ENCODE results near the gene DPF1.
"Not testable (repeated sequence)": the region's sequence is repeated elsewhere in the genome, so short reads cannot be mapped to it uniquely, and the experiment has no call there.

DPF1 gene

DNA sequence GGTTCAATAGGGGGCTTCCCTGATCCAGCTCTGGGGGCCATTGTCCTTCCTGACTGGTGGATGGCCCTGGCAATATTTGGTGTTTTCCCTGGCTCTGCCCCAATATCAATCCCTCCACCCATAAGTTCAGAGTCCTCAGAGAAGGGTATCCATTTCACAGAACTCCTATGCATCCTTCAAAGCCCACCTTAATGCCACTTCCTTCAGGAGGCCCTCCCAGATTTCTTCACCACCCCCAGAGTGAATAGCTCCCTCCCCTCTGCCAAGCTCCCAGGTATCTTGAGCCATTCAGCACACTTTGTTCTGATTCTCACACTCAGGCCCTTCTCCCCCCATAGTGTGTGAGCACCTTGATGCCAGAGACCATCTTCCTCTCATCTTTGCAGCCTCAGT lies 26.4 kb upstream of the DPF1 start:
- DNase-seq, result no peak

DNA sequence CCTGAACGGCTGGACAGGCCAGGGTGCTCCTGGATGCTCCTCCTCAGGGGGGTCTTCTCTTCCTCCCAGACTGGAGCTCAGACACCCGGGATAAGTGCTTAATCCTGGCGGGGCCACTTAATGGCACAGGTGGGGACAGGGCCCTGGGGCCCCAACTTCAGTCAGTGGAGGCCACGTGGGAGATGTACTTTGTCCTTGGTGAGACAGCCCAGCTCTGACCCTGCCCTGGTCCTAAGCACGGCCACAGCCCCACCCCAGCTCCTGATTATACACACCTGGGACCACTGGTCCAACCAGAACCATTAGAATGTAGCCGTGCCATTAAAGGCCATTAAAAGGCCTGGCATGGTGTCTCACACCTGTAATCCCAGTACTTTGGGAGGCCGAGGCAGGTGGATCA lies 24.4 kb upstream of the DPF1 start:
- no peak for DNase-seq

DNA sequence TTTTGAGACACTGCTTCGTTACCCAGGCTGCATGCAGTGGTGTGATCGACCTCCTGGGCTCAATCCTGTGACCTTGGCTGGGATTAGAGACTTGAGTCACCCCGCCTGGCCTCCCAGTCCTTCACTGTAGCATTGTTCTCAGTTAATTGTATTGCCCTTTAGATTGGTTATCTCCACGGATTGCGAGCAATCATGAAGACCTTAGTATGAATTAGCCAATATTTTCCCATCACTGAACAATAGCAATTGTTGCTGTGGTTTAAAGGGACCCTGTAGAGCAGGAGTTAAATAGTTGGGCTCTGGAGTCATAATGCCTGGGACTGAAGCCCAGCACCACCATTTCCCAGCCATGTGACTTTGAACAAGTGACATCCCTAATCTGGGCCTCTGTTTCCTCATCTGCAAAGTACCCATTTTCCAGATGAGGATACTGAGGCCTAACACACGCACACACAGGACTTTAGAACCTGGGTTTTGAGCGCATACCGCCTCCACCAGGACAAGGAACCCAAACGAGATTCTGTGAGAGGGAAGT lies 23.8 kb upstream of the DPF1 start:
- no peak for DNase-seq

DNA sequence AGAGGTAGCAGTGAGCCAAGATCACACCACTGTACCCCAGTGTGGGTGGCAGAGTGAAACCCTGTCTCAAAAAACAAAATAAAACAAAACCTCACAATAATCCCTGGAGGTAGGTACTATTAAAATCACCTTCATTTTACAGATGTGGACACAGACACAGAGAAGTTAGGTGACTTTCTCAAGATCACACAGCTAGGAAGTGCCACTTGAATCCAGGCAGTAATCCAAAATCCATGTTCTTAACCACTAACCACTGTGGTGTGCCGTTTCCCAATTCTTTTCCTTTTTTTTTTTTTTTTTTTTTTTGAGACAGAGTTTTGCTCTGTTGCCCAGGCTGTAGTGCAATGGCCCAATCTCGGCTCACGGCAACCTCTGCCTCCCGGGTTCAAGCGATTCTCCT lies 23.1 kb upstream of the DPF1 start:
- DNase-seq, result no peak

DNA sequence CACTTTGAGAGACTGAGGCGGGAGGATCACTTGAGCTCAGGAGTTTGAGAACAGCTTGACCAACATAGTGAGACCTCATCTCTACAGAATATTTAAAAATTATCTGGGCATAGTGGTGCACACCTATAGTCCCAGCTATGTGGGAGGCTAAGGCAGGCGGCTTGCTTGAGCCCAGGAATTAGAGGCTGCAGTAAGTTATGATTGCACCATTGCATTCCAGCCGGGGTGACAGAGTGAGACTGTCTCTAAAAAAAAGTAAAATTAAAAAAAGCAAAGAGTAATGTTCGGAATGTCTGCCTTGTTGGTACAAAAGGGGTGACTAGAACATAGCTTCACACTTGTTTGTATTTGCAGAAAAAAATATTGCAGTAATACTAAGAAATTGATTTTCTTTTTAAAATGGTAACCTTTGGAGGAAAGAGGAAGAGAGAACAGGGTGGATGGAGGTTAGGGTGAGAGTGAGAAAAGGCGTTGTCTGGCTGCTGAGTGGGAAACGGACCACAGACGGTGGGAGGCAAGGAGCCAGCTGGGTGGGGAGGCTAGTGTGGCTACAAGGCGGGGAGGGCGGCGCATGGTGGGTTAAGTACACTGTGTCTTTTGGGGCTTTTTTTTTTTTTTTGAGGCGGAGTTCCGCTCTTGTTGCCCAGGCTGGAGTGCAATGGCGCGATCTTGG lies 21.9 kb upstream of the DPF1 start:
- DNase-seq, result no peak

DNA sequence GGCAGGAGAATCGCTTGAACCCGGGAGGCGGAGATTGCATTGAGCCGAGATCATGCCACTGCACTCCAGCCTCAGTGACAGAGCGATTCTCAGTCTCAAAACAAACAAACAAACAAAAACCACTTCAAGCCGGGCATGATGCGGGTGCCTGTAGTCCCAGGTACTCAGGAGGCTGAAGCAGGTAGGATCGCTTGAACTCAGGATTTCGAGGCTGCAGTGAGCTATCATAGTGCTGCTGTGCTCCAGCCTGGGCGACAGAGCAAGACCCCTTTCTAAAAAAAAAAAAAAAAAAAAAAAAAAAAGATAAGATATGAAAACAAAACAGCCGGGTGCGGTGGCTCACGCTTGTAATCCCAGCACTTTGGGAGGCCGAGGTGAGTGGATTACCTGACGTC lies 19.3 kb upstream of the DPF1 start:
- DNase-seq, result no peak

DNA sequence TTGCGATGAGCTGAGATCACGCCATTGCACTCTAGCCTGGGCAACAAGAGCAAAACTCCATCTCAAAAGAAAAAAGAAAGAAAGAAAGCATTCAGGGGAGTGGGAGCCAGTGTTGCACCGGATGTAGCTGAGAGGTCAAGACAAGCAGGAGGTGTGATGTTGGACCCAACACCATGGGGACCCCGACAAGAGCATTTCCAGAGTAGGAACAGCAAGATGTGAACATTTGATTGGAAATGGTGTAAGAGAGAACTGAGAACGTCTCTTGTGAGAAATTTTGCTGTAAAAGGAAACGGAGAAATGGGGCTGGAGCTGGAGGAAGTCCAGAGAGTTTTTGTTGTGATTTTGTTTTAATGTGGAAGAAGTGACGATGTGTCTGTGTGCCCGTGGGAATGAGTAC lies 15.8 kb upstream of the DPF1 start:
- no peak for DNase-seq

DNA sequence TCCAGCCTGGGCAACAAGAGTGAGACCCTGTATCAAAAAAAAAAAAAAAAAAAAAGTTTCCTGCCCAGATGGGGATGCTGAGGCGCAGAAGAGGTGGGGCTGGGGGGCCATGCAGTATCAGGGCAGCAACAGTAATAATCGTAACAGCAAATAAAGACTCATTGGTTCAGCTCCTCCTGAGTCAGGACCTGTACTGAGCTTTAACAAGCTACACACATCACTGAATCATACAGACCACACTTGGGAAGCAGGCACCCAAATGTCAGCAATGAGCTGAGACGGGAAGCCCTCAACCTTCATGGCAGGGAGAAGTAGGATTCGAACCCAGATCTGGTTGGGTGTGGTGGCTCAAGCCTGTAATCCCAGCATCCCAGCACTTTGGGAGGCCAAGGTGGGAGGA lies 10.6 kb upstream of the DPF1 start:
- DNase-seq, result no peak

DNA sequence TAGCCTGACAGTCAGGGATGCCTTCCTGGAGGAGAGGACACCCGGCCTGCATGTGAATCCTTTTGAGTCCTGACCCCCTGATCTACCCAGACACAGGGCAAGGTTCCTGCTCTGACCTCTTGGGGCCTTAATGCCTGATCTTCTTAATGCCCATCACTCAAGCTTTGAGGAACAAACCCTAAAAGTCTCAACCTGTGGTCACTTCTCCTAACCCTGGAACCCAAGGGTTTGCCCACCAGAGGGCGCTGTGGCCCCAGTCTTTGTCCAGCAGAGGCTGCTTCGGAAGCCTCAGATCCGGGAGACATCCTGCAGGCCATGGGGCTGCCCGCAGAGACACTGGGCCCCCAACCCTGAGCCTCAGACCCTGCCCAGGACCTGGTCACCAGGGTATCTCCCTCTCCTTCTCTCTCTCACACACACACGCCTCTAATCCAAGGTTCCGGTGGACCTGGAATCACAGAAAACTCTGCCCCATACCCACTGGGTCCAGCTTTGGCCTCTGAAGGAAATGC lies 9.8 kb upstream of the DPF1 start:
- peak; percentile 50 for DNase-seq

DNA sequence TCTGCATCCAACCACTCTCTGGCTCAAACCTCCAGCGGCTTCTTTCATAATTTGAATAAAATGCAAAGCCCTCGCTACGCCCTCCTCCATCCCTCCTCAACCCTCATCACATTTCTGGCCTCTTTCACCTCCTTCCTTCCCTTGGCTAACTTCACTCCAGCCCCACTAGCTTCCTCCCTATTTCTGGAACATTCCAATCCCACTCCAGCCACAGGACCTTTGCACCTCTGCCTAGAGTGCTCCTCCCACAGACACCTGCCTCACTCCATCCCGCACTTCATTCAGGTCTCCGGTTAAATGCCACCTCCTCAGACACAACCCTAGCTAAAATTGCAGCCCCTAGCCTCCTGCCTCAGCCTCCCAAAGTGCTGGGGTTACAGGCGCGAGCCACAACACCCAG lies 7.9 kb upstream of the DPF1 start:
- DNase-seq, result no peak

DNA sequence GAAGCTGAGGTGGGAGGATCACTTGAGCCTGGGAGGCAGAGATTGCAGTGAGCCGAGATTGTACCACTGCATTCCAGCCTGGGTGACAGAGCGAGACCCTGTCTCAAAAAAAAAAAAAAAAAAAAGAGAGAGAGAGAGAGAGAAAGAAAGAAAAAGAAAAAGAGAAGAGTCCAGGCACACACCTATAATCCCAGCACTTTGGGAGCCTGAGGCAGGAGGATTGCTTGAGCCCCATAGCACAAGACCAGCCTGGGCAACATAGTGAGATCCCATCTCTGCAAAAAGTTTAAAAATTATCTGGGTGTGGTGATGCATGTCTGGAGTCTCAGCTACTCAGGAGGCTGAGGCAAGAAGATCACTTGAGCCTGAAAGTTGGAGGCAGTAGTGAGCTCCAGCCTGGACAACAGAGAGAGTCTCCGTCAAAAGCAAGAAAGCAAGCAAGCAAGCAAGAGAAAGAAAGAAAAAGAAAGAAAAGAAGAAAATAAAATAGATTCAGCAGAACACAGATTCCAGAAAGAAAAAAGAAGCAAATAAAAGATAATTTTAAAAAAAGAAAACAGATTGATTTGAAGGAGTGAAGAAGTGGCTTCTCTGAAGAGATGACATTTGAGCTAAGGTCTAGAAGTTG lies 6.6 kb upstream of the DPF1 start:
- not testable (repeated sequence) for DNase-seq

DNA sequence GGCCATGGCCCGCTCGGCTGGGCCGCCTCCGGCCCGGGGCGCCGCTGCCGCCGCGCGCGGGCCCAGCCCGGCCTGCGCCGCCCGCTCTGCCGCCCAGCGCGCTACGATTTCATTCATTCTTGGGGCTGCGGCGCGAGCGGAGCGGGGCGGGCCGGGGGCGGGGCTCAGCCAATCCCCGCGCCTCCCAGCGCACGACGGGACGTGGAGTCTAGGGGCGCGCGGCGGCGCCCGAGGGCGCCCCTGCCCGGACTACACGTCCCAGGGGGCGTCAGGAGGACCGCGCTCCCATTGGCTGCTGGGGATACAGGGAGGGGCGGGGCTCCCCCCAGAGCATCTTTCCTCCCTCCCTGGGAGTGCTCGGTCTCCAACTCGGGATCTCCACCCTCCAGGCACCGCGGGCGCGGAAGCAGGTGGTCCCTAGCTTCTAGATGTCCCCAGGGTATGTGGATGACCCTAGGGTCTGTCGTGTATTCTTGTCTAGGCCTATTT lies 5.6 kb upstream of the DPF1 start:
- no peak for DNase-seq

DNA sequence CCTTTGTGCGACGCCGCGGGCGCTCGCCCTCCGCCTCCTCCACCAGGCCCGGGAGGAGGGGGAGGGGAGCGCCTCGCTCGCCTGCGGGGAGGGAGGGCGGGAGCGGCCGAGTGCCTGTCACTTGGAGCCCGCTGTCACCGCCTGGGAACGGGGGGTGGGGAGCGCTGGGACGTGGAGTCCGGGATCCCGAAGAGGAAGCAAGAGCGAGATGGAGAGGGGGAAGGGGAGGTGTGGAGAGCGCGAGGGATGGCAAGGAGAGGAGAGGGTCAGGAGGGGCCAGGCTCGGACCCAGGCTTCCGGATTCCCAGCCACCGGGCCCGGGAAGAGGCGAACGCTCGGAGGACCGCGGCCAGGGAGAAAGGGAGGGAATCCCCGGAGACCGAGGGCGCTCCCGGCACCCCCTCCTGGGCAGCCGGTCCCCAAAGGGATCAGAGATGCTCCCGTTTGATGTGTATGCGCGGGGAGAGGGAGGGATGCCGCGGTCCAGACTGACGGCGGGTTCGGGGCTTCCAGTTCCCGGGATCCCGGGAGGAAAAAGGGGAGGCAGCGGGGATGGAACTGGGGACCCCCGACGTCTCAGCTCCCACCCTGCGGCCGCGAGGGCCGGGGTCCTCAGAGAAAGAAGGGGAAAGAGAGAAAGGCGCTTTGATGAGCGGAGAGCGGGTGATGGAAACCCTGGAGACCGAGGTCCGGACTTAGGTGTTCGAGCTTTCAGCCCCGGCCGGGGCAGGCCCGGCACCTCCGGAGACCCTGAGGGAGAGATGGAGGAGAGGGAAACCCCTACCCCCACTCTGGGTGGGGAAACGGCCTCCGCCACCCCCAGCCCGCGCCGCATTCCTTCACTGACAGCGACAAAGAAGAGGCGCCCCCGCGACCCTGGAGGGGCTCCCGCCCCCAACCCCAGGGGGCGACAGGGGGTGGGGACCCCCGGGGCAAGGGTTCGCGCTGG lies 4.7 kb upstream of the DPF1 start:
- DNase-seq, result no peak

DNA sequence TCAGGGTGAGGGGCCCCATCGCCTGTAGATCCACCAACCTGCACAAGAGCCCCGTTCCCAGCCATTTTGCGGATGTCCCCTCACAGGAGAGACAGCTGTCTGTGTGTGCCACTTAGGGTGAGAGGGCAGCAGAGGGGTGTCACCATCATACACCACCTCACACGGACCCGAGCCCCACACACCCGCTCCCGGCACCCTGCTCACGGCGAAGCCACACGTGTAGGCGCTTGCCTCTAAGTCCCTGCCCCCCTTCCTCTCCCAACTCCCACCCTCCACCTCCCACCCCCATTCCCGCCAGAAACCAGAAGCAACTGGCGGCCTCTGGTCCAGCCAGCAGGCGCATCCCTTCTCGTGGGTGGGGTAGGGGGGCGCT lies 4.0 kb upstream of the DPF1 start:
- DNase-seq, result no peak

DNA sequence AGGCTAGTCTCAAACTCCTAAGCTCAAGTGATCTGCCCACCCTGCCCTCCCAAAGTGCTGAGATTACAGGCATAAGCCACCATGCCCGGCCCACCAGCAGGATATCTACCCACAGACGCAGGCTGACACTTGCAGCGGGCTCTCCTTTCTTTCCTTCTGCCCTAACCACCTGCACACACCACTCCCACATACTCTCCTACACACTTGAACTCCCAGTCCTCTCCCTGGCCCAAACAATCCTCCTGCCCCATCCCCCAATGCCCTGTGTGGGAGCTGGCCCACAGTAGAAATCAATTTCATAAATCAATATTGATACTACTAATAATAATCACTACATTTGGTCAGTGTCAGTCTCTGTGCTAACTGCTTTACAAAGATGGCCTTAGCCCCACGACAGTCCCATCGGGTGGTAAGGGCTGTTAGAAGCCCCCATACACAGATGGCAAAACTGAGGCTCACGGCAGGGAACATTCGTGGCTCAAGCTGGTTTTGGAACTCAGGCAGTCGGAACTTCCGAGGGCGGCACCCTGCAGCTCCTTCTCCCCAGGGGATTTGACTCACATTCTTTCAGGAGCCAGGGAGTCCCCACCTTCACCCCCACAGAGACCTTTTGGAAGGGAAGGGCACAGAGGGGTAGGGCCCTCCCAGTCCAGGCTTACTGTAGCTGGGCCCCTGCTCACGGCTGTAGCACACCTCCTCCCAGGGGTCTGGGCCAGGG lies 3.4 kb upstream of the DPF1 start:
- DNase-seq, result no peak

DNA sequence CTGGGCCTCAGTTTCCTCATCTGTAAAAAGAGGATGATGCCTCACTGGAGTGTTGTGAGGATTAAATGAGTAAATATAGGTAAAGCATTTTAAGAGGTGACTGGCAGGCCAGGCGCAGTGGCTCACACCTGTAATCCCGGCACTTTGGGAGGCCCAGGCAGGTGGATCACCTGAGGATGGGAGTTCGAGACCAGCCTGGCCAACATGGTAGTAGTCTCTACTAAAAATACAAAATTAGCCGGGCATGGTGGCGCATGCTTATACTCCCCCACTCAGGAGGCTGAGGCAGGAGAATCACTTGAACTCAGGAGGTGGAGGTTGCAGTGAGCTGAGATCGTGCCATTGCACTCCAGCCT lies 819 bp upstream of the DPF1 start:
- DNase-seq, result not testable (repeated sequence)

DNA sequence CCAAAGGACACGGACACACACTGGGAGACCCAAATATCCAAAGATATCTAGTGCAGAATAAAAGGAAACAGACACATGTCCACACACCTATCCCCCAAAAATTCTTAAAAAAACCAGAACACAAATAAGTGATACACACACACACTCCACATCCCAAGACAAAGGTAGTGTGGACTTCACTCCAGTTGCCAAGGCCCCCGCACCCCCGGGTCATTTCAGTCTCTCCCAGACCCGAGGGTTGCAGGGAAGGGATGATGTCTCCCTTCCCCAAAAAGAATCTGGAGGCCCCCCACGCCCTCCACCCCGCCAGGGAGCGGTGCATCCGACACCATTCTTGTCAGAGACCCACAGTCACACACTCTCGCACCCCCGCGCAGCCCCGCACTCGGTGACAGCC lies 407 bp downstream of the DPF1 start:
- DNase-seq, result no peak

DNA sequence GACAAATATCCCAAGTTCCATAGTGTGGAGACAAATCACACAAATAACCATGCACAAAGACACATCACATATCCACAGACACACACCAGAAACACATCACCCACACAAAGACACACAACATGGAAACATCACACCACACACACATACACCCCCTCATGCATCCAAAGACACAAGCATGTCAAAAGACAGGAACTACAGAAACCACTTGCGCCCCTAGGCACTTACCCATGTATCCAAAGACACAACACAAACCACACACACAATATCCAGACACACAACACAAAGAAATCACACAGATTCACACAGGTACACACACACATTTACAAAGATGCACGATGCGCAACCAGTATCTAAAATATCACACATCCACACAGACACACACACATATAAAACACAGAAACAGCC lies 901 bp downstream of the DPF1 start:
- DNase-seq, result no peak

DNA sequence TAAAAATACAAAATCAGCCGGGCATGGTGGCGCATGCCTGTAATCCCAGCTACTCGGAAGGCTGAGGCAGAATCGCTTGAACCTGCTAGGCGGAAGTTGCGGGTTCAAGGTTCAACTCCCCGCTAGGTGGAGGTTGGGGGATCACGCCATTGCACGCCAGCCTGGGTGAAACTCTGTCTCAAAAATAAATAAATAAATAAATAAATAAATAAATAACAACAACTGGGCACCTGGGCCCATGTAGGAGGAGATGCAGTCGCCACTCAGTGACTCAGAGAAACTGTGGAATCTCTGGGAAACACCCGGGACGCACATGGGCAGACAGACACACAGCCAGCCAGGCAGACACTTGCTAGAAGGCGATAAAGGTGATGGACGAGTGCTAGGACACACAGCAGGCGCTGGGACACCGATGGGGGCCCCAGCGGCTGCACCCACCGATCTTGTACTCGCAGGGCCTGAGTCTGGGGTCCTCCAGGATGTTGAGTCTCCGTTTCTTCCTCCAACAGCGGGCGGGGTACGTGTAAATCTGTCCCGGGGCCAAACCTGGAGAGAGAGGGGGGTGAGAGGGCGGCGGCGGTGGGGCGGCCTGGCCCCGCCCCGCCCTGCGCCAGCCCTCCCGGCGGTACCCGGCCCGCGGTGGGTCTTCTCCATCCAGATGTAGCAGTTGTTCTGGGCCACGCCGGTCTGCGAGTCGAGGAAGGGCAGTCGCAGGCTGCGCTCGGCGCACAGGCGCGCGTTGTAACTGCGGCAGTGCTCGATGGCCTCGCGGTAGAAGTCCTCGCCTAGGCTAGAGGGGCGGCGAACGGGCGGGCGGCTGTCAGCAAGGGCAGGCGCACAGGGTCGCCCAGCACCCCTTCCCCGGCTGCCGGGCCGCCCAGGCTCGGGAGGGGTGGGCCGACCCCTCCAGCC lies 1.8 kb downstream of the DPF1 start:
- DNase-seq, result no peak

DNA sequence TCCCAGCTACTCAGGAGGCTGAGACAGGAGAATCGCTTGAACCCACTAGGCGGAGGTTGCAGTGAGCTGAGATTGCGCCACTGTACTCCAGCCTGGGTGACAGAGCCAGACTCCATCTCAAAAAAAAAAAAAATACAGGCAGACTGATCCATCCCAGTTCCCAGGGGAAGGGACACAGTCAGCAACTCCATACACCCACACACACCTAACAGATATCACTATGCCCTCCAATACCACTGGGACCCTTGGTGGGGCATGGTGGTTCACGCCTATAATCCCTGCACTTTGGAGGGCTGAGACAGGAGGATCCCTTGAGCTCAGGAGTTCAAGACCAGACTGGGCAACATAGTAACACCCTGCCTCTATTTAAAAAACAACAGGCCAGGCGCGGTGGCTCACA lies 2.6 kb downstream of the DPF1 start:
- no peak for DNase-seq

DNA sequence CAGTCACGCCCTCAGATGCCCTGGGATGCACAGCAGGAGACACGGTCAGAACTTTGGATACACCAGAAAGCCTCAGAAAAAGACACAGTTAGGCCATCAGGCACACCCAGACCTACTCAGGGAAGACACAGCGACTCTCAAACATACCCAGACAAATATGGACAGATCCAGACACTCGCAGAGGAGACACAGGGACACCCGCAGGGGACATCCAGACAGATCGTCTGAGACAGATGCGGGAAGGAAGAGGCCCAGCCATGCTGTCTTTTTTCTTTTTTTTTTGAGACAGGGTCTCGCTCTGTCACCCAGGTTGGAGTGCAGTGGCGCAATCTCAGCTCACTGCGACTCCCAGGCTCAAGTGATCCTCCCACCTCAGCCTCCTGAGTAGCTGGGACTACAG lies 4.8 kb downstream of the DPF1 start:
- no peak for DNase-seq

DNA sequence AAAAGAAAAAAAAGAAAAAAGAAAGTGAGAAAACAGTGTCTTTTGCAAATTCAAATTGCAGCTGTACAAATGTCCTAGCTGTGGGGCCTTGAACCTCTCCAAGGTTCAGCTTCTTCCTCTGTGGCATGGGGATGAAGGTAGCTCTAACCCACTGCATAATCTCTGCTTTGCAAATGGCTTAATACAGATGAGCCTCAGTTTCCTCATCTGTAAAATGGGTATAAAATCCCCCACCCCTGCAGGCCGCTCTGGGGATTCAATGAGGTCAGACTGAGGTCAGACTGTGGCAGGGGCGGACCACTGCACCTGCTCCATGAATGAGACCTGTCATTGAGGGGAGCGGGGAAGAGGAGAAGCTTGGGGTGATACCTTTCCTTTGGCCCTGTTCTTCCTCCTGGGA lies 5.8 kb downstream of the DPF1 start:
- no peak for DNase-seq

All from NK-92 treated with Interleukin-12 subunit alpha and Interleukin-12 subunit beta, amount 100 ng/mL, for 24 hours (cell line).